Calu3 (cell line): Measurements from ENCODE around the gene PRCD. TPM values are rescaled to one million over a fixed set of nuclear protein-coding genes. Genes with fewer than 3 reads are reported as not detected.

Experiments used
- BruUV-seq: library from RNA; stranded (reverse); fragments of 400-500 nt; replicated peaks from 2 replicates; lab custom pipeline; 2021; lab: Mats Ljungman, UMichigan
- CTCF ChIA-PET: fragments of 300-600 bp; sonication (Branson Sonifier 250); formaldehyde crosslinking; loops from one replicate; lab custom pipeline; 2022; ENCODE audit warnings: antibody characterized with exemption; lab: Charles Lee
- DNase-seq: peaks from one replicate; pipeline ENCODE4 v3.0.0; 2022
- H3K27ac Mint-ChIP-seq: one replicate; pipeline ENCODE4 v1.8.0; 2022; ENCODE audit warnings: mixed read lengths; ENCODE audit not compliant: unreplicated experiment
- H3K27me3 Mint-ChIP-seq: one replicate; pipeline ENCODE4 v1.8.0; 2022; ENCODE audit warnings: mixed read lengths; ENCODE audit not compliant: unreplicated experiment
- H3K36me3 Mint-ChIP-seq: one replicate; pipeline ENCODE4 v1.8.0; 2022; ENCODE audit warnings: mild to moderate bottlenecking, moderate library complexity, mixed read lengths; ENCODE audit not compliant: insufficient read depth, unreplicated experiment
- H3K4me1 Mint-ChIP-seq: one replicate; pipeline ENCODE4 v1.8.0; 2022; ENCODE audit warnings: mild to moderate bottlenecking, low read depth, mixed read lengths; ENCODE audit not compliant: unreplicated experiment
- H3K4me3 Mint-ChIP-seq: one replicate; pipeline ENCODE4 v1.8.0; 2022; ENCODE audit warnings: mild to moderate bottlenecking, low read depth, moderate library complexity, mixed read lengths; ENCODE audit not compliant: unreplicated experiment
- H3K9me3 Mint-ChIP-seq: one replicate; pipeline ENCODE4 v1.8.0; 2022; ENCODE audit warnings: low read depth, mixed read lengths; ENCODE audit not compliant: unreplicated experiment
- intact Hi-C: fragments of 100-400 bp; cut with micrococcal nuclease; formaldehyde crosslinking; loops from one replicate; pipeline ENCODE4 v1.10.0; 2022; ENCODE audit not compliant: unreplicated experiment
- total RNA-seq: library from RNA; stranded (reverse); gene quantifications from 2 replicates; pipeline ENCODE4 v1.2.3, GENCODE V29; 2022
- TF ChIP-seq, protein P1 (sequence below): fragments of 200-600 bp; IDR thresholded peaks from one replicate; pipeline ENCODE4 v1.8.0; 2022; ENCODE audit warnings: antibody characterized with exemption; ENCODE audit not compliant: unreplicated experiment

The PRCD gene
- total RNA-seq, 1 experiment from 2014 or later: not detected

DNA sequence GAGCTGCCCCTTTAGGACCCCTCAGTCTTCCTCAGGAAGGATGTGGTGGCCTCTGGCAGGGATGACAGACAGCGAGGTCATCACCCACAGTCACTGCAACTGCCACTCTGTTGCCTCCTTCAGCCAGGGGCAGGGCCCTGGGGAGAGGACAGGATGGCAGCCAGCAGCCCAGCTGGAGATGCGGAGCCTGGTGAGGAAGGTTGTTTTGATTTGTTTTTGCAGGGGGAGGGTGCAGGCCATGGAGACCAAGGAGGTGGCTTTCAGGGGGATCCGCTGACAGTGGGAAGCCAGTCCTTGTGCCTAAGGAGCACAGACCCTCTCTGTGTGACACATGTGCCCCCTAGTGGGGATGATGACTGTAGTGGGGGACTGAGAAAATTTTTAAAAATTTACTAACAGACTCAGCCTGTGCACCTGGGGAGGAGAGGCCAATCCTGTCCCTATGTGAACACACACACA, 7.4 kb downstream of the PRCD start:
- H3K36me3 Mint-ChIP-seq: no peaks in the 10 kb centered on the region
- no peak overlapping the region for H3K4me3 Mint-ChIP-seq
- CTCF ChIA-PET: interaction anchor here (1.1 kb wide), 1 partner anchor 24 kb away, joined by 4 read pairs; no protein-coding TSS in a partner anchor
- BruUV-seq: no TSS peak
- peaks cover 31% of the 10 kb centered on the region for H3K27me3 Mint-ChIP-seq
- DNase-seq: peak; percentile 72
- intact Hi-C loops: loop anchor here (2.0 kb wide), 1 partner anchor 24 kb away; no protein-coding TSS in a partner anchor
- no peaks in the 10 kb centered on the region for H3K9me3 Mint-ChIP-seq
- H3K27ac Mint-ChIP-seq: no peak overlapping the region
- H3K4me1 Mint-ChIP-seq: peaks cover 9% of the 10 kb centered on the region
- TF ChIP-seq, protein P1, sequence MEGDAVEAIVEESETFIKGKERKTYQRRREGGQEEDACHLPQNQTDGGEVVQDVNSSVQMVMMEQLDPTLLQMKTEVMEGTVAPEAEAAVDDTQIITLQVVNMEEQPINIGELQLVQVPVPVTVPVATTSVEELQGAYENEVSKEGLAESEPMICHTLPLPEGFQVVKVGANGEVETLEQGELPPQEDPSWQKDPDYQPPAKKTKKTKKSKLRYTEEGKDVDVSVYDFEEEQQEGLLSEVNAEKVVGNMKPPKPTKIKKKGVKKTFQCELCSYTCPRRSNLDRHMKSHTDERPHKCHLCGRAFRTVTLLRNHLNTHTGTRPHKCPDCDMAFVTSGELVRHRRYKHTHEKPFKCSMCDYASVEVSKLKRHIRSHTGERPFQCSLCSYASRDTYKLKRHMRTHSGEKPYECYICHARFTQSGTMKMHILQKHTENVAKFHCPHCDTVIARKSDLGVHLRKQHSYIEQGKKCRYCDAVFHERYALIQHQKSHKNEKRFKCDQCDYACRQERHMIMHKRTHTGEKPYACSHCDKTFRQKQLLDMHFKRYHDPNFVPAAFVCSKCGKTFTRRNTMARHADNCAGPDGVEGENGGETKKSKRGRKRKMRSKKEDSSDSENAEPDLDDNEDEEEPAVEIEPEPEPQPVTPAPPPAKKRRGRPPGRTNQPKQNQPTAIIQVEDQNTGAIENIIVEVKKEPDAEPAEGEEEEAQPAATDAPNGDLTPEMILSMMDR: peak; percentile 65

DNA sequence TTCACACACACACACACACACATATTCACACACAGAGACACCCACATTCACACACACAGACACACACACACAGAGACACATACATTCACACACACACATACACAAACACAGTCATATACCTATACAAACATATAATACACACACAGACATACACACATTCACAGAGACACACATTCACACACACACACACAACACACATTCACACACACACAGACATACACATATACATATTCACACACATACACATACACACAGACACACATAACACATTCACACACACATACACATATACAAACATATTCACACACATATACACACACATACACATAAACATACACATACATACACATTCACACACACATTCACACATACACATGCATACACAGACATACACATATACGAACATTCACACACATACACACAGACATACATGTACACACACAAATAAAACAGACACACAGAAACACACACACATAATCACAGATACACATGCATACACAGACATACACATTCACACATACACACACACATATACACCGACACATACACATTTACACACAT, 7.9 kb downstream of the PRCD start:
- TF ChIP-seq, protein P1: peak; percentile 5
- CTCF ChIA-PET: no interaction called here
- no peak overlapping the region for H3K4me3 Mint-ChIP-seq
- no peaks in the 10 kb centered on the region for H3K9me3 Mint-ChIP-seq
- intact Hi-C loops: loop anchor here (2.0 kb wide), 1 partner anchor 25 kb away; no protein-coding TSS in a partner anchor
- H3K36me3 Mint-ChIP-seq: no peaks in the 10 kb centered on the region
- BruUV-seq: no TSS peak
- H3K4me1 Mint-ChIP-seq: peaks cover 9% of the 10 kb centered on the region
- no peak overlapping the region for H3K27ac Mint-ChIP-seq
- peaks cover 26% of the 10 kb centered on the region for H3K27me3 Mint-ChIP-seq
- DNase-seq: no peak

DNA sequence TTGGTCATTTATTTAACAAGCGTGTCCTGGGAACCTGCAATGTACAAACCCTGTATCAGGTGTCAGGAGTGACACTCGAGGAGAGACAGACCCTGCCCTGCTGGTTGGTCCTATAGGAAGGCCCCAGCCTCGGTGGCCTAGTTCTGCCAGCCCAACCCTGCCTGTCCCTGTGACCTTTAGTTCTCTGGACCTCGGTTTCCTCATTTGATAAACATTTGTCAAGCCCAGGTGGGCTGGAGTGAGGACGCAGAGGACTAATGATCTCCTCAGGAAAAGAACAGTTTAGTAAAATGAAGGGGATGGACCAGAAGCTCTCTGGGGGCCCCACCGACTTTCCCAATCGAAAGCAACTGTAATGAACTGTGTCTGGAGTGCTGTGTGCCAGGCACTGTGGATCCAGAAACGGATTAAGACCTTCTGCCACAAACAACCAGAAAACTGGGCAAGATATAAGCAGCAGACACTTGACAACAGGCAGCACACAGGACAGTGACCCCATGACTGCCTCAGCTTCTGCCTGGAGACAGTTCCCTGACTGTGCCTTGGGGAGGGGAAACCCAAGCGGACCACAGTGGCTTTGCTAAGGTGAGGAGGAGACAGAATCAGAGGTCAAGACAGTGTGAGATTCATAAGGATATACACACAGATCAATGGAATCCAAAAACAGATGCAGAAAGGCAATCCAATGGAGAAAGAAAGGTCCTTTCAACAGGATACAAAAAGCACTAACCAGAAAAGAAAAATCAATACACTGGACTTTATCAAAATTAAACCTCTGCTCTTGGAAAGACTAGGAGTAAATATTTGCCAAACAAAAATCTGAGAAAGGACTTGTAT, 8.8 kb downstream of the PRCD start:
- intact Hi-C loops: no loop called here
- CTCF ChIA-PET: interaction anchor here (0.5 kb wide), 1 partner anchor 73 kb away, joined by 3 read pairs; no protein-coding TSS in a partner anchor

DNA sequence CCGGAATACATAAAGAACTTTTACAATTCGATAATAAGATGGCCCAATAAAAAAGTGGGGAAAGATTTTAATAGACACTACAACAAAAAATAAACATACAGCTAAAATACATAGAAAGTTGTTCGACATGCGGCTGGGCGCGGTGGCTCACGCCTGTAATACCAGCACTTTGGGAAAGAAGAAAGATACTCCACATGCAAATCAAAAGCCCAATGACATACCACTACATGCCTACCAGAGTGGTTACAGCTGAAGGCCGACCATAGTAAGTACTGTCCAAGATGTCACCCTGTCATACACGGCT, 9.3 kb downstream of the PRCD start:
- BruUV-seq: TSS peak; percentile 18
- Mint-ChIP-seq H3K4me3 (no peak overlapping the region), H3K4me1 (peaks cover 9% of the 10 kb centered on the region), H3K9me3 (no peaks in the 10 kb centered on the region), H3K27ac (no peak overlapping the region), H3K27me3 (peaks cover 12% of the 10 kb centered on the region), H3K36me3 (no peaks in the 10 kb centered on the region)
- intact Hi-C loops: no loop called here
- CTCF ChIA-PET: interaction anchor here (0.5 kb wide), 1 partner anchor 72 kb away, joined by 3 read pairs; no protein-coding TSS in a partner anchor
- no peak for DNase-seq
- TF ChIP-seq, protein P1: no peak

More for the DNA sequence above, 8.8 kb downstream of the PRCD start:
- Mint-ChIP-seq H3K4me1 (peaks cover 9% of the 10 kb centered on the region), H3K4me3 (no peak overlapping the region), H3K27ac (no peak overlapping the region), H3K27me3 (peaks cover 17% of the 10 kb centered on the region), H3K9me3 (no peaks in the 10 kb centered on the region), H3K36me3 (no peaks in the 10 kb centered on the region)
- no peak for DNase-seq
- BruUV-seq: no TSS peak
- TF ChIP-seq, protein P1: no peak
